Glutamatergic neuron (in vitro differentiated cells): ENCODE data around the gene RTN3. TPM values are rescaled to one million over a fixed set of nuclear protein-coding genes. Genes with fewer than 3 reads are reported as not detected.

Experiments used
- DNase-seq: peaks from one replicate; pipeline ENCODE4 v3.0.0; 2022
- H3K27ac Mint-ChIP-seq: one replicate; pipeline ENCODE4 v1.8.0; 2020; ENCODE audit warnings: mild to moderate bottlenecking, mixed read lengths, inconsistent platforms; ENCODE audit not compliant: unreplicated experiment
- H3K27me3 Mint-ChIP-seq: one replicate; pipeline ENCODE4 v1.8.0; 2020; ENCODE audit warnings: mild to moderate bottlenecking, moderate library complexity, mixed read lengths, inconsistent platforms; ENCODE audit not compliant: unreplicated experiment
- H3K36me3 Mint-ChIP-seq: one replicate; pipeline ENCODE4 v1.8.0; 2020; ENCODE audit warnings: mild to moderate bottlenecking, mixed read lengths, inconsistent platforms; ENCODE audit not compliant: unreplicated experiment
- H3K4me1 Mint-ChIP-seq: one replicate; pipeline ENCODE4 v1.8.0; 2020; ENCODE audit warnings: mild to moderate bottlenecking, low read depth, mixed read lengths, inconsistent platforms; ENCODE audit not compliant: unreplicated experiment
- H3K4me3 Mint-ChIP-seq: one replicate; pipeline ENCODE4 v1.8.0; 2020; ENCODE audit warnings: mild to moderate bottlenecking, mixed read lengths, inconsistent platforms; ENCODE audit not compliant: unreplicated experiment
- H3K9me3 Mint-ChIP-seq: one replicate; pipeline ENCODE4 v1.8.0; 2020; ENCODE audit warnings: mild to moderate bottlenecking, moderate library complexity, mixed read lengths, inconsistent platforms; ENCODE audit not compliant: unreplicated experiment
- total RNA-seq: library from RNA; stranded (reverse); fragmentation: NEBNext Ultra II Directional; extraction: Animal tissue kit (Norgen Biotek cat#: 25700); gene quantifications from one replicate; pipeline ENCODE4 v1.2.1, GENCODE V29; 2021; ENCODE audit not compliant: unreplicated experiment
- TF ChIP-seq, protein P1 (sequence below): fragments of 200-600 bp; sonication (generic); IDR thresholded peaks from one replicate; pipeline ENCODE4 v1.5.0; 2021; ENCODE audit not compliant: partially characterized antibody, unreplicated experiment

Gene RTN3
- total RNA-seq, 1 donor from 2014 or later, result 338 TPM

DNA sequence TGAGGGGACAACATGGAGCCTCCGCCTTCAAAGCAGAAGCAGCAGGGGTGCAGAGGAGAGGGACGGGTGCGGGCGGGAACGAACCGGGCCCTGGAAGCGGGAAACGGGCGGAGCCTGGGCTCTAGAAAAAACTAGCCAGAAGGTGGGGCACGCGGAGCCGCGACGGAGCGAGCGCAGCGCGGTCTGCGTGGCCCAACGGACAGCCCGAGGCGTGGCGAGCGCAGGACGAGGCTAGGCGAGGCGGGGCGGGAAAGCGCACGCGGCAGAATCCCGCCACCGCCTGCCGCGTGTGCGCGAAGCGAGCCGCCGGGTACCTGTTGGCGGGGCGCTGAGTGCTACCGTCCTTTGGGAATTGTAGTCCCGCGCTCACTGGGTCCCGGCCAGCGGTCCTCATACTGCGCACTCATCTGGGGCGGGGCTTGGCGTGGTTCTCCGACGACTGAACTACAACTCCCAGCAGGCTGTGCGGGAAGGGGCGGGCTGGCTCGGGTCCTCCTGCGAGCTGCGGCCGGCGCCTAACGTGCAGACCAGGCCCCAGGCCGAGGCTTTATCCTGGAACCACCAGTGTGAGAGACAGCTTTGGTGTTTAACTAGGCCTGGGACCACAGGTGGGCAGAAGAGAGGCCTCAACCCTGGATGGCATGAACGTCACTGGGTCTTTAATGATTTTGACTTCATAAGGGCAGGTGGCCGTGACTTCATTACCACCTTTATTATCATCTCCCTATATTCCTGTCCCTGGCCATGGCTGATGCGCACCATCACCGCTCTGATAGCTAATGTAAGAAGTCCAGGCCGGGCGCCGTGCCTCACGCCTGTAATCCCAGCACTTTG is 9.8 kb upstream of the RTN3 start, which contains the start of gene ATL3:
Gene ATL3, minus strand, starts transcription at position 55 of the 834 bp plus-strand sequence. Its CDS starts 41 bp downstream, at position 14.
- Mint-ChIP-seq H3K4me3 (peak within 1 kb of the TSS; percentile 74), H3K4me1 (peaks cover 3% of the 10 kb centered on the region), H3K27ac (peak within 1 kb of the TSS; percentile 81), H3K36me3 (no peaks in the 10 kb centered on the region), H3K9me3 (peaks cover 6% of the 10 kb centered on the region), H3K27me3 (peaks cover 4% of the 10 kb centered on the region)
- TF ChIP-seq, protein P1, sequence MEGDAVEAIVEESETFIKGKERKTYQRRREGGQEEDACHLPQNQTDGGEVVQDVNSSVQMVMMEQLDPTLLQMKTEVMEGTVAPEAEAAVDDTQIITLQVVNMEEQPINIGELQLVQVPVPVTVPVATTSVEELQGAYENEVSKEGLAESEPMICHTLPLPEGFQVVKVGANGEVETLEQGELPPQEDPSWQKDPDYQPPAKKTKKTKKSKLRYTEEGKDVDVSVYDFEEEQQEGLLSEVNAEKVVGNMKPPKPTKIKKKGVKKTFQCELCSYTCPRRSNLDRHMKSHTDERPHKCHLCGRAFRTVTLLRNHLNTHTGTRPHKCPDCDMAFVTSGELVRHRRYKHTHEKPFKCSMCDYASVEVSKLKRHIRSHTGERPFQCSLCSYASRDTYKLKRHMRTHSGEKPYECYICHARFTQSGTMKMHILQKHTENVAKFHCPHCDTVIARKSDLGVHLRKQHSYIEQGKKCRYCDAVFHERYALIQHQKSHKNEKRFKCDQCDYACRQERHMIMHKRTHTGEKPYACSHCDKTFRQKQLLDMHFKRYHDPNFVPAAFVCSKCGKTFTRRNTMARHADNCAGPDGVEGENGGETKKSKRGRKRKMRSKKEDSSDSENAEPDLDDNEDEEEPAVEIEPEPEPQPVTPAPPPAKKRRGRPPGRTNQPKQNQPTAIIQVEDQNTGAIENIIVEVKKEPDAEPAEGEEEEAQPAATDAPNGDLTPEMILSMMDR, result no peak
- DNase-seq, result peak; percentile 98

DNA sequence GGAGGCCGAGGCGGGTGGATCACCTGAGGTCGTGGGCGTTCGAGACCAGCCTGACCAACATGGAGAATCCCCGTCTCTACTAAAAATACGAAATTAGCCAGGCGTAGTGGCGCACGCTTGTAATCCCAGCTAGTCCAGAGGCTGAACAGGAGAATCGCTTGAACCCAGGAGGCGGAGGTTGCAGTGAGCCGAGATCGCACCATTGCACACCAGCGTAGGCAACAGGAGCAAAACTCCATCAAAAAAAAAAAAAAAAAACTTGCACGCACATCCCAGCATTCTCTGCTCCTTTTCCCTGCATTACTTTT is 9.2 kb upstream of the RTN3 start:
- Mint-ChIP-seq H3K4me3 (peak overlapping the region; percentile 74), H3K27me3 (peaks cover 4% of the 10 kb centered on the region), H3K27ac (peak overlapping the region; percentile 81), H3K36me3 (no peaks in the 10 kb centered on the region), H3K9me3 (peaks cover 6% of the 10 kb centered on the region), H3K4me1 (peaks cover 3% of the 10 kb centered on the region)
- no peak for DNase-seq
- TF ChIP-seq, protein P1, result no peak

DNA sequence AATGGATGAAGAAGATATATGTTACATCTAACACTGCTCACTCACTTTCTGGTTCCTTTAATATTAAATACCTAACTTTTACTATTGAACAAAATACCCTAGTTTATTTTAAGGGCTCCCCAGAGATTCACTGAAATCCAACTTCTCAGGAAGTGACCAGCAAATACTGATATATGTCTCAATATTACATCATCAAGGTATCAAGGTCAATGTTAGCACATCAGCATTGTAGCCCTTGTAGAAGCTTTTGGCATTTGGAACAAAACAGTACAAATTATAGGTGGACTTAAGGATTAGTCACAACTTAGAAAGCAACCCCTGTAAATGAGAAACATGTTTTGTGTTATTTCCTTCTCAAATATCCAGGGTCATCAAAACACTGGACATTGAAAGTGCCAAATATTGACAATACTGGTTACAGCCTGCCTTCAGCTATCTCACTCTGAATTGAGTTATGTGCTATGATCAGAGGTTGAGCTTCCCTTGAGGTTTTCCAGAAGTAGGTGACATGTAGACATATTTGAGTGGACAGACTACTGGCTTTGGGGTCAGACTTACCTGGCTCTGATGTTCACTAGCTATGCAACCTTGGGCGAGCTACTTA is 8.3 kb upstream of the RTN3 start:
- H3K4me1 Mint-ChIP-seq, result peaks cover 3% of the 10 kb centered on the region
- DNase-seq, result no peak
- no peak overlapping the region for H3K4me3 Mint-ChIP-seq
- peaks cover 6% of the 10 kb centered on the region for H3K9me3 Mint-ChIP-seq
- TF ChIP-seq, protein P1, result no peak
- H3K36me3 Mint-ChIP-seq, result no peaks in the 10 kb centered on the region
- H3K27ac Mint-ChIP-seq, result no peak overlapping the region
- H3K27me3 Mint-ChIP-seq, result peaks cover 4% of the 10 kb centered on the region

DNA sequence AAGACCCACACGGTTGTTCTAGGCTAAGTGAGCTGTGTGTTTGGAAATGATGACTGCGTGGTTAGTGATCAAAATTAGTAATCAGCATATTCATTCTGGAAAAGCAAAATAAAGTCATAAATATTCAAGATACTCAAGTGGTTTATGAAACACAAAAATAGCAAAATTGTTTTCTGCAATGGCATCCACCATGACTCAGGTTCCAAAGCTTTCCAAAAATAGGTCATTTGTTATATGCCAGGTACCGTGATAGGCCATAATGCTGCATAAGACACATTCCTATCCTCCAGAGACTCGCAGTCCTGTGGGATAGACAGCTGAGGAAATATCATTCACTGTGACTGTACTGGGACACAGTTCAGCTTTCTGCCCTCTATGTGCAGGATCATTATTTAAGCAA is 7.7 kb upstream of the RTN3 start:
- TF ChIP-seq, protein P1, result no peak
- Mint-ChIP-seq H3K36me3 (no peaks in the 10 kb centered on the region), H3K4me3 (no peak overlapping the region), H3K4me1 (peaks cover 3% of the 10 kb centered on the region), H3K27me3 (peaks cover 4% of the 10 kb centered on the region), H3K9me3 (peaks cover 6% of the 10 kb centered on the region), H3K27ac (no peak overlapping the region)
- DNase-seq, result no peak

DNA sequence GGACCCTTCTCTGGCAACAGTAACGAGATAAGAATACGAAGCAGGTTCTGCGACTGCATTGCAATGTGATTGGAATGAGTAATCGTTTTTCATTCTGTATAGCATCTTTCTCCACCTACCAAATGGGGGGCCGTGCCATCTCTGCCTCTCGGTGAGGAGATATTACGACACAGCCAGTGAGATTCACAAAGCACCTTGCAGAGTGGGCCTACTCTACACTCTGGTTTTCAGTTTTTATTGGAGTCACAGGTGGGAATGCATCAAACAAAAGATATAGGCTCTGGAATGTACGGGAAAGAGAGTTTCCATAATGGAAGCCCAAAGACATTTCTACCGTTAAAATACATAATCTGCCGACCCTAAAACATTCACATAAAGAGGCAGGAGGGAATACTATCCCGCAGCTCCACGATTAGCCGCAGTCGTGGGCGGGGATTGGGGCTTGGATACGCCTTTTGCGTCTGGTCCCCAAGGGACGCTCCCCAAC is 423 bp upstream of the RTN3 start:
- H3K27me3 Mint-ChIP-seq, result peaks cover 11% of the 10 kb centered on the region
- TF ChIP-seq, protein P1, result no peak
- no peak for DNase-seq
- no peaks in the 10 kb centered on the region for H3K36me3 Mint-ChIP-seq
- peak overlapping the region; percentile 98 for H3K4me3 Mint-ChIP-seq
- peaks cover 8% of the 10 kb centered on the region for H3K4me1 Mint-ChIP-seq
- peaks cover 8% of the 10 kb centered on the region for H3K9me3 Mint-ChIP-seq
- H3K27ac Mint-ChIP-seq, result peak overlapping the region; percentile 50
